GM19463 (cell line): Measurements from ENCODE around the gene GULP1.
"Not testable (repeated sequence)": the region's sequence is repeated elsewhere in the genome, so short reads cannot be mapped to it uniquely, and the experiment has no call there.

Source experiments
- ATAC-seq: cut with Tn5 transposase; IDR thresholded peaks from one replicate; pipeline ENCODE4 v1.9.1; 2021; ENCODE audit warnings: mild to moderate bottlenecking, moderate library complexity; ENCODE audit not compliant: unreplicated experiment

GULP1 gene

DNA sequence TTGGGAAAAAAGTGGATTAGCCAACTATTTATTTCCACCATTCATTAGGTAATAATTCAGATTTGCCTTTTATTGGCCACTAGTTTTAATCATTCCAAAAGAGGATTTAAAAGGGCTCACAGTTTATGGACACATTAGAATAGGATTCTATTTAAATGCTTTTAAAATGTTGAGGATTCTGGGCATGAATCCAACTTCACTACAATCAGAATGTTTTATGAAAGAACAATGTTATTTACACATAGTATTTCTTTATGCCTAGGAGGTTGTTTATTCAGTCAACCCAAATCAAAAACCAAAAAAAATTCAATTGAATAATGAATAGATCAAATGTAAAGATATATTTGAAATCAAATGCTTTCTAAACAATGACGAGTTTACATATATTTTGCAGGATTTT, 232.2 kb downstream of the GULP1 start:
- no peak for ATAC-seq

DNA sequence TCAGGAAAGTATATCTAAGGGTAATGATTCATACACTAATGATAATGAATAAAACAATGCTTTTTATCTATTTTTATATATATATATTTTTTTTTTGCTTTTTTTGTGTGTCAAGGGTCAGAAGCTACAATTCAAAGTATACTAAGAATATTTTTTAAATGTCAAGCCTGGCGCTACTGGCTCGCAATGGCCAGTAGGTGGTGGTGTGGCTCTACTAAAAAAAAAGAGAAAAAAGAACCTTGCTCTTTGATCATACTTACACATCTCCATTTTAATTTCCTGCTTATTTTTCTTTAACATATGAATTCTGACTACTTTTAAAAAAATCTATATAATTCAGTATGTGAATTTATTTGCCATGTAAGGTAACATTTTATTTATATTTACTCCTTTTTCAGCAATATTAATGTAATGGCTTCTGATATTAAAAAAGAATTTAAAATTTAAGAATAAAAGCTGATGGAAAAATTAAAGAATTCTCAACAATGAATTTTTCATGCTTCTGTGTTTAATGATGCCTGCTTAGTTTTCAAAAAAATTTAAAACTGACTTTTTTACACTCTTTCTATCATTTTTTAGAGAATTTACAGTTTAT, 232.9 kb downstream of the GULP1 start:
- ATAC-seq: peak; percentile 65

DNA sequence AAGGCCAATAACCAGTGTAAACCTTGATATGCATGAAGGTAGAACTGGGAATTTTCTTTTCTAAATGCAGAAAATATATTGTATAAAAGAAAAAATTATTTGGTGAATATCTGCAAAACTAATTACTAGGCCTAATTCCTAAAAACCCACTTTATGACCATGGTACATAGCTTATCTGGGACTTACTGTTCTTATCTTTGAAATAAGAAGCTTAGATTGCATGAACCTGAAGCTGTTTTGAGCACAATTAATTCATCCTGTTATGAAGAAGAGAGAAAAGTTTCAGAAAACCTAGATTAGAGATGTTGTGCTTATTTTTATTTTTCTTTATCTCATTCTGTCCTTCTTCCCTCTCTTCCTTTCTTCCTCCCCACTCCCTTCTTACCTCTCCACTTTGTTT, 235.0 kb downstream of the GULP1 start:
- ATAC-seq: no peak

DNA sequence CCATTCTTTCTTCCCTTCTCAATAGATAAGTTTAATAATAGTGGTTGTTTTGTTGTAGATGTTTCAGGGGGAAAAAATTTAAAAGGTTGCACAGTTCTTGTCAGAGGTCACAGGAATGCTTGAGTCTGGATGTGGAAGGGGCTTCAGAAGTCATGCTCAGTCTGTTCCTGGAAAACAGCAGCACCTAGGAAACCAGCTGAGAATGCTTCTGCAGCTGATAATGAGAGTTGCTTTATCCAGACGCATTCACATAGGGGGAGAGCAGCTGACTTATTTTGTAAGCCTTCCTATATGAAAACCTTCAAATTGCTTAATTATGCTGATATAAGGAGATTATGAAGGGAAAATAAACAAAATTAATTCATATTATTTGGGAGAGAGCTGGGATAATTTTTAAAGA, 235.5 kb downstream of the GULP1 start:
- ATAC-seq: no peak

DNA sequence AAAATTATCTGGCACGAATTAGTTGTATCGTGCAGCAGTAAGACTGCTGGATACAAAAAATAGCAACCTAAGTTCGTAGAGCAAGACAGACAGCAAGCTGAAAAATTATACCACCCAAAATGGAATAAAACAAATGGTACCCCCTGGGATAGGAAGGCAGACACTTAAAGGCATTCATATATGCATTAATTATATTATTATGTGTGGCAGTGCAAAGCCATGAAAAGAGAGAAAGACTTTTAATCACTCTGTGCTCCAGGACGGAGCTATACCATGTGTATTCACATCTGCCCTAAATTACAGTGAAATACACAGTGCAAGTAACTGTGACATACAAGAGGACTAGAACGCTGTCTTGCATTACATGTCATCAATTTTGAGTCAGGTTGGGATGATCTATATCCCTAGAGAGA, 235.9 kb downstream of the GULP1 start:
- ATAC-seq: no peak

DNA sequence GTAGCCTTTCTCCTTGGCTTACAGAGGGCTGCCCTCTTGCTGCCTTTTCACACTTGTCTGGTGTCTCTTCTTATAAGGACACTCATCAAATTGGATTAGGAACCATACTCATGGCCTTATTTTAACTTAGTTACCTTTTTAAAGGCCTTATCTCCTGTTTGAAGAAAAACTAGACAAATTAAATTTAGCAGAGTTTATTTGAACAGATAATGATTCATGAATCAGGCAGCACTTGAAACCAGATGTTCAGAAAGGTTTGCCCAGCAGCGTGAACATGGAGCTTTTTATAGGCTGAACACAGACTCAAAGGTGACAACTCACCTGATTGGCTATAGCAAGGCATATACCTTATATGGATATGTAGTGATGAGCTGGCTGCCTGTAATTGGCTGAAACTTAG, 238.0 kb downstream of the GULP1 start:
- no peak for ATAC-seq

DNA sequence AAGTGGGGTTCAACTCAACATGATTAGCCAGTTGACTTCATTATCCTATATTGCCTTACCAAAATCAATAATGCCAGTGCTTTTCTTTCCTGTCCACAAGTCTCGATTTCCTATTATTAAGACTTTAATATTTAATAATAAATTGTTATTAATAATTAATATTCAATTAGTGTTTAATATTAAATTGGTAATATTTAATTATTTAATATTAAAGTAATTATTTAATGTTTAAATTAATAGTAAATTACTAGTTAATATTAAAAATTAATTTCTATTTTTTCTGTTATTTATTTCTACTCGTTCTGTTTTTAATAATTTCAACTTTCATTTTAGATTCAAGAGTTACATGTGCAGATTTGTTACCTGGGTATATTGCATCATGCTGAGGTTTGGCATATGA, 243.2 kb downstream of the GULP1 start:
- ATAC-seq: no peak

DNA sequence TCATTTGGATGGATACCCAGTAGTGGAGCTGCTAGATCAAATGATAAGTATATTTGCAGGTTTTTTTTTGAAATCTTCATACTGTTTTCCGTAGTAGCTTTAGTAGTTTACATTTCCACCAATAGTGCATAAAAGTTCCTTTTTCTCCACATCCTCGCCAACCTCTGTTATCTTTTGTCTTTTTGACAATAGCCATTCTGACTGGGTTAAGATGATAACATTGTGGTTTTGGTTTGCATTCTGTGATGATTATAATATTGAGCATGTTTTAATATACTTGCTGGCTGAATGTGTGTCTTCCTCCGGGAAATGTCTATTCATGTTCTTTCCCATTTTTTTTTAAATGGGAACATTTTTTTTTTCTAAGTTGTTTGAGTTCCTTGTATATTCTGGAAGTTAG, 260.0 kb downstream of the GULP1 start:
- ATAC-seq: no peak

DNA sequence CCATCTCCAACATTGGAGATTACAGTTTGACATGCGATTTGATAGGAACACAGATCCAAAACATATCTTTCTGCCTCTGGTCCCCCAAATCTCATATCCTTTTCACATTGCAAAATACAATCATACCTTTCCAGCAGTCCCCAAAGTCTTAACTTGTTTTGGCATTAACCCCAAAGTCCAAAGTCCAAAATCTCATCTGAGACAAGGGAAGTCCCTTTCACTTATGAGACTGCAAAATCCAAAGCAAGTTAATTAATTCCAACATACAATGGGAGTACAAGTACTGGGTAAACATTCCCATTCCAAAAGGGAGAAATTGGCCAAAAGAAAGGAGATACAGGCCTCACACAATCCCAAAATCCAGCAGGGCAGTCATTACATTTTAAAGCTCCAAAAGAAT, 265.4 kb downstream of the GULP1 start:
- ATAC-seq: no peak

DNA sequence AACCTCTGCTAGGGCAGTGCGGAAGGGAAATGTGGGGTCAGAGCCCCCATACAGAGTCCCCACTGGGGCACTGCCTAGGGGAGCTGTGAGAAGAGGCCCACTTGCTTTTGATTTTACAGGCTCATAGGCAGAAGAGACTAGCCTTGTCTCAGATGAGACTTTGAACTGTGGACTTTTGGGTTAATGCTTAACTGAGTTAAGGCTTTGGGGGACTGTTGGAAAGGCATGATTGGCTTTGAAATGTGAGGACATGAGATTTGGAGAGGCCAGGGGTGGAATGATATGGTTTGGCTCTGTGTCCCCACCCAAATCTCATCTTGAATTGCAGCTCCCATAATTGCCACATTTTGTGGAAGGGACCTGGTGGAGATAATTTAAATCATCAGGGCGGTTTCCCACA, 267.8 kb downstream of the GULP1 start:
- not testable (repeated sequence) for ATAC-seq

DNA sequence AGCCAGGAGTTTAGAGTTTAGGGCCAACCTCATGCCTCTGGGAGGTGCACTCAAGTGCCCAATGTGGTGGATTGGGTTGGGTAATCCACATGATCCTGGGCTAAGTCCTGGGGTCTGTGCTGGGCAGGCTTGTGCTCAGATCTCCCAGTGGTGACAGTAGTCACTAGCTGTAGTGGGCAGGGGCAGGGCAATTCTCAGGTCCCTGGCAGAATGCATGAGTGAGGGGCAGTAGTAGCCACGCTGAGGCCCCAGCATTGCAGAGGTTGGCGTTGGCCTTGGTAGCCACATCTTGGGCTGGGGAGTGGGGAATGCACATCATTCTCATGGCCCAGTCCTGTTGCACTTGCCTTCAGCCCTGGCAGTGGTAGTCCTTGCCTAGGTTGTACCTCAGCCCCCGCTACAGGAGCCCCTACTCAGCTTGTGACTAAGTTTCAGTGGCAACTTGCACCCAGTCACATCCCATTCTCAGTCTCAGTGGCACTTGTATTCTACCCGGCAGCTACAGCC, 269.9 kb downstream of the GULP1 start:
- no peak for ATAC-seq

DNA sequence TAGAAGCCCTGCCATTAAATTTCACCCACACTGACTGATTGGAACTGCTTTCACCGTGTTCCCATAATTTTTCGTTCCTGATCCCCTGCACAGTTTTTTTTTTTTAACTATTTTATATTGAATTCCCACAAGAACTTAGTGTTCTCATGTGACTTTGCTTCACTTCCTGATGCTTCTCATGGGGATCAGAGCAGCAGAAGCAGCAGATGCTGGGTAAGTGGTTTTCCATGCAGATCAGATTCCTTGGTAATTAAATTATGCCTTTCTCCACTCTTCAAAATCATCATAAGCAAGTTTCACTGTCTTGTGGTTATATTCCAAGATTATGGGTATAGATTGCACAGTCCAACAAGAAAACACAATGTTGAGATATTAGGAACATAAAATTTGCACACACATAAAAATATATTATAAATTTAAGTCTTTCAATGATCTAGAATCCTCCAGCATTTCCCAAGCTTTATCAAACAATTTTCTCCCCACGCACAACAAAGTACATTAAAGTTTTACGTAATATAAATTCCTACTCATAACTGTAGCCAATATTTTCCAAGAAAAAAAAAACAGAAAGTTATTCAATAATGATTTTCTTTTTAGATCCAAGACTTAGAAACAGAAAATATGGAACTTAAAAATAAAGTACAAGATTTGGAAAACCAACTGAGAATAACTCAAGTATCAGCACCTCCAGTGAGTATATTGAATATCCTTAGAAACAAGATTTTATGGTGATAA, 277.9 kb downstream of the GULP1 start:
- ATAC-seq: no peak

DNA sequence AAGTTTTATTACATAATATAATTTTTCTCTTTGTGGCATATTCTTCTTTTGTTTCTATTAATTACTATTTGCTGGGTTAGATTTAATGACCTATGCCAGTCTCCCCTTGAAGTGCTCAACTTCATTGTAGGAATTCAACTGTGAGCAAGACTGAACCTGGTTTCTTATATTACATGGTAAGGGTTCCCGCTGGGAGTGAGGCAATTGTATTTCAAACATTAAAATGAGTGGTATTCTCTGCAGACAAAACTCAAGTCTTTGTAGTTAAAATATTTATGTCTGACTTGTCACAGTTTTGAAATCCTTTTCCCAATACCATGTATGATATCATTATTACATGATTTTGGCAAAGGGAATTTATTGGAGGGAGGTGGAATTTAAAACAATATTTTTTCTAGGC, 278.7 kb downstream of the GULP1 start:
- ATAC-seq: no peak

DNA sequence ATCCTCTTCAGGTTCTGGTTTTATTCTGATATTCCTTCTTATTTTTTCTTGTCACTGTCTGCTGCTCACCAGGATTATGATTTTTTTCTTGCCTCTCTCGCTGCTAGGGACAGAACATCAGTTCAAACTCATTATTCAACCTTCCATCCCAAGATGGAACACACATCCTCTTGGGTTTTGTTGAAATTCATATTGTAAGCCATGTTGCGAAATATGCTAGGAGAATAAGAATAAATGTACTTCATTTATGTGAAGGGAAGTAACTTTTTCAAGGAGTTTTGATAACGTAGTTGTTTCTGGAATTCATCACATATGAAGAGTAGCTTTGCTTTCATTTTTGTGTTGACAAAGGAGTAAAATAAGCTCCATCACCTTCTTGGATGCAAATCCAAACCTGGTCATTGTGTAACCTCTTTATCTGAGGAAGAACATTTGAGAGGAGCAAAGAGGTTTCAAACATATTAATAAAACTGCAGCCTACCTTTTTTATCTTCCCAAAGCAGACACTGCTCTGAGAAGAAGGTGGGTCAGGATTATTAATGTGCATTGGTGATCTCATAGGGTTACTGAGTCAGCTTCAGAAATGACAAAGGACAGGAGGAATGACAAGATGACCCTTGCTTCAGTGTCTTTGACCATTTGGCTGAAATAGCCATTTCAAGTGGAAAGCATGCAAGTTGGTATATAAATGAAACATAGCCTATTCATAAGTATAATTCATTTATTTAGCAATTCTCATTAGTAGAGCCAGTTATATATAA, 280.0 kb downstream of the GULP1 start:
- ATAC-seq: no peak

DNA sequence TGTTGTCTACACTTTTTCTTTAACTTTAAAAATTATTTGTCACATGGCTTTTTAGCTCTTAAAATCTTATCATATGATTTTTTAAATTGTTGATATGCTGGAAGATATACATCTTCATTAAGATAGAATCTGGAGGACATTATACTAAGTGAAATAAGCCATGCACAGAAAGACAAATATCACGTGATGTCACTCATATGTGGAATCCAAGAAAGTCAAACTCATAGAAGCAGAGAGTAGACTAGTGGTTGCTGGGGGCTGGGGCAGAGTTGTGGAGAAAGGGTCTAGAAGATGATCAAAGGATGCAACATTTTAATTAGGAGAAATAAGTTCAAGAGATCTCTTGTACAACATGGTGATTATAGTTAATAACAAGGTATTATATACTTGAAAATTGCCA, 280.9 kb downstream of the GULP1 start:
- no peak for ATAC-seq

DNA sequence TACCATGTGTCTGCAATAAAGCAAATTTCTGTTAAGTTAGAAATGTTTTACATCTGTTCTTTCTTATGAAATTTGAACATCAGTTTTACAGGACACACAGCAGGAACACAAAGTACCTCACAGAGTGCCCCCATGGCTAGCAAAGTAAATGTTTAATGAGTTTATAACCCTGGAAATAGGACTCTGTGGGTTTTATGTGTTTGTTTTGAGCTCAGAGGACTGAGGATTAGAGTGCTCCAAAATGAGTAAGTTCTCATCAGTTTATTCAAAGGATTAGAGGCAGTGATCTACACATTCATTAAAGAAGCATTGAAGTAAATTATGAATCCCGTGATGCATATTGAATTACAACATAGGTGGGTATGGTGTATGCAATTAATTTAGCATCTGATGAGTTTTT, 281.8 kb downstream of the GULP1 start:
- ATAC-seq: no peak

DNA sequence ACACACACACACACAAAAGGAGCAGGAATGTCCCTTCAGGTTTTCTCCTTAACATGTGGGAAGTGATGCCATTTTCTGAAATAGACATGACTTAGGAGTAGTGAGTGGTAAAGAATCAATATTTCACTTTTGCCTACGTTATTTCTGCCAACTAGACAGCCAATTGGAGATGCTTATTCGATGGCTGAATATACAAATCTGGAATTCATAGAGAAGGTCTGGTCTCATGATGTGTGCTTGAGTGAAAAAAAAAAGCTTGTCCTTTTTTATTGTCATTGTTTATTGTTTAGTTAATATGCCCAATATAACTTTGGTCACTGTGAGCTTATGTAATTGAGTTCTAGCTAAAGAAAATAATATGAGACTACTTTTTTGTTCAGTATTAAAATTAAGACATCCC, 284.3 kb downstream of the GULP1 start:
- ATAC-seq: no peak

DNA sequence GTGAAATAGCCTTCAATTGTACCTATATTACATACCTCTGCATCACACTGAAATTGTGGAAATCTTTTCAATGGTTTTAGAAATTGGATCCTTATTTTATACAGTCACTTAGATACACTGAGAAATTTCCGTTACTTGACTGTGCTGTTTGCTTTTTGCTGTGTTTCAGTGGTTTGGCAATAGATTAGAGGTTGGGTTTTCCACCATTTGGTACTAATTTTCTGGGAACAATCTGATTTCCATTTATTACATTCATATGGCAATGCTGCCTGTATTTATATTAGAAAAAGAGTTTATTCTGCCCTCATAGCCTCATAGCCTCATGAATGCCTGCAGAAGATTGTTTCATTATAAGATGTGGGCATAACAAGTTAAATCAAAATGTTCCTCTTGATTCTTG, 285.0 kb downstream of the GULP1 start:
- ATAC-seq: no peak

DNA sequence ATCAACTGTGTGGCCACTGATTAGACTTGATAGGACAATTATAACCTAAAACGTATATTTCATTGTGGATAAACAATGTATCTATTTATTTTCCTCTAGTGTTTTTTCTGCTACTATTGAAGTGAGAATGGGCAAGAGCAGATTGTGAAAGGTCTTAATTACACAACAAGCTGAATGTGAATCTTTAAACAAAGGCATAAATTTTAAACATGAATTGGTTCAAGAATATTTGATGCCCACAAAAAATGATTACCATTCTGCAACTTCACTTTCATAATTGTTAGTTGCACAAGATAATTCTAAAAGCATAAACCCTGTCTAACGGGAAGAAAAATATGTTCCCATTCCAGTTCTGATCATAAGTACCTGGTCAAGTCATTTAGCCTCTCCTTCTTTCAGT, 285.6 kb downstream of the GULP1 start:
- ATAC-seq: no peak

DNA sequence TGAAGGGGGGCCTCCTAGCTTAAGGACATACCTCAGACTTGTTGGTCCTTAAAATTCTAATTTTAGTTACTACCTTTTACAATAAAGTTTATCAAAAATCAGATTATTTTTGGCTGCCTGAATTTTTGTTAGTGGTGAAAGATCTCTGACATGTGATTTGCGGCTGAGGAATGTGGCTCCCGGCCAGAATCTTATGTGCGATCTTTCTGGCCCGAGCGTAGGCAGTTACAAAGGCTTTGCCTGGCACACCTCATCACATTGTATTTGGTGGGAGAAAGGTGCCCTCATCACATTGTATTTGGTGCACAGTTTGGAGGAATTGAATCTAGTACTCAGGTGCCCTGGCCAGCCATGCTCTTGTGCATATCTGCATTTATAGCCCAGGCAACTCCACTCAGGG, 289.1 kb downstream of the GULP1 start:
- no peak for ATAC-seq

DNA sequence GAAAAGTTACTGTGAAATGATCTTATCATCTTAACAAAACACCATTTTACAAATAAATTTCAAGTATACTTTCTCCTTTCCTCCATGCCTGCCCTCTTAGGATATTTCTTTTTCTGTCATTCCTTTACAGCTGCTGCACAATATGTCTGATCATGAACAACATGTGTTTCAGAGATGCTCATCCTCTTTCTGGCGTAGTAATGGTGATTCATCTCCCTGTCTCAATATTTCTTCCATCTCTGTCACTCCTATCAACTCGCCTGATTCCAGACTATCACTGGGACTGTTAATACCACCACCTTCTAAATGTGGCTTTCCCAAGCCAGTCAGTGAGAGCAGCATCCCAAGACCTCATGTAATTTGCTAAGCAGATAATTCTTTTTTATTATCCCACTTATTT, 290.5 kb downstream of the GULP1 start:
- no peak for ATAC-seq

DNA sequence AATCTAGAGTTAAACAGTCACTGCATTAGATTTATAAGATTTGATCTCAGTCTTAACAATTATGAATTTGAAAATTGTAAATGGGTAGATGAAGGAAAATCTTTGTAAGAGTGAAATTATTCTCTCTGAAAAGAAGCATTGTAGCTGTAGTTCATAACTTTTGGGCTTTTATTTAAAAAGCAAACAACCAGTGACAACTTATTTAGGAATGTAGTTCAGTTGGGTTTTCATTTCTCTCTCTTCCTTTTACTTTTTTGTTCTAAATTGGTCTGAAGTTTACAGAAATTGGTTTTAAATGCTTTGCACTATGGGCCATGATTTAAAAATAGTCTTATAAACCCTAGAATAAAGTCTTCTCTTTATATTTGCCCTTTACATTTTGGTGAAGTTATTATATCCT, 296.6 kb downstream of the GULP1 start:
- no peak for ATAC-seq
